Tracheal epithelial cell (primary cell): ENCODE measurements around the gene SLC39A3. TPM values are rescaled to one million over a fixed set of nuclear protein-coding genes. Genes with fewer than 3 reads are reported as not detected.

Source experiments
- total RNA-seq: library from RNA; depleted of rRNA; stranded (reverse); fragments of >200 nt; gene quantifications from 2 replicates; pipeline ENCODE4 v1.2.1, GENCODE V29; 2014

Gene SLC39A3, protein sequence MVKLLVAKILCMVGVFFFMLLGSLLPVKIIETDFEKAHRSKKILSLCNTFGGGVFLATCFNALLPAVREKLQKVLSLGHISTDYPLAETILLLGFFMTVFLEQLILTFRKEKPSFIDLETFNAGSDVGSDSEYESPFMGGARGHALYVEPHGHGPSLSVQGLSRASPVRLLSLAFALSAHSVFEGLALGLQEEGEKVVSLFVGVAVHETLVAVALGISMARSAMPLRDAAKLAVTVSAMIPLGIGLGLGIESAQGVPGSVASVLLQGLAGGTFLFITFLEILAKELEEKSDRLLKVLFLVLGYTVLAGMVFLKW
- 26.4 and 45.8 TPM in 2 replicates for total RNA-seq

DNA sequence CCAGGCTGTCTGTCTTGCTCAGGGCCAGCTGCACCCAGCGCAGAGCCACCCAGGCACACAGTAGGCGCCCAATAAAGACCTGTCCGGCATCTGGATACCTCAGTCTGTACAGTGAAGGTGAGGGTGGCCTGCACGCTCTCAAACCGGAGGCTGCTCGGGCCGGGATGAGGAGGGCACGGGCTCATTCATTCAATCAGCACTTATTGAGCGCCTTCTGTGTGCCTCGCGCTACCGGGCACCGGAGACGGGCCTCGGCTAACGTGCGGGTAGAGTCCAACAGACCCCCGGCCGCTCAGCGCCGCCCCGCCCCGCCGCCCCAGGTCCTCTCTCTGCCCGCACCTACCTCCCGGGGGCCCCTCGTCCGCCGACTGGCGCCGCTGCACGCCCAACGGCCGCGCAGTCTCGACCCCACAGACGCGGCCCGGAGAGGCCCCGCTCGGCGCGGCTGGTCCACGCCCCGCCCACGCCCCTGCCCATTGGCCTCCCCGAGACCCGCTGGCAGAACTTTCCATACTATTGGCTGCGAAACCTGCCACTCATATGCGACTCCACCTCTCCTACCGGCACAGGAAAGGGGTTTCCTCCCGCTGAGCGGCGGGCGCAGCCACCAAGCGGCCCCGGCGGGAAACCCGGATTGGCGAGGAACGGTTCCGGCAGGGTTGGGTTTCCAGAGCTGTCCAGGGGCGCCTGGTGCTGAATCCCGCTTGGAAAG is at the start of gene SLC39A3:
TSS of gene SLC39A3 (minus strand) at position 416 of the 712 bp plus-strand sequence. CDS start 2,760 bp downstream, outside the sequence.

GRCh38 chr19:2785244-2785997 is 45.6 kb upstream of the SLC39A3 start, which contains the start of gene THOP1:
Gene THOP1 (plus strand): TSS chr19:2785503. CDS start chr19:2785663, 160 bp downstream.

GRCh38 chr19:2782936-2783780 is 43.3 kb upstream of the SLC39A3 start, which contains the start of gene SGTA:
Gene SGTA (minus strand): TSS chr19:2783273. CDS start chr19:2769068, 14,205 bp downstream.

GRCh38 chr19:2720777-2721569 is 18.8 kb downstream of the SLC39A3 start, which contains the start of gene DIRAS1:
Gene DIRAS1 (minus strand): TSS chr19:2721372. CDS start chr19:2717806, 3,566 bp downstream.

DNA sequence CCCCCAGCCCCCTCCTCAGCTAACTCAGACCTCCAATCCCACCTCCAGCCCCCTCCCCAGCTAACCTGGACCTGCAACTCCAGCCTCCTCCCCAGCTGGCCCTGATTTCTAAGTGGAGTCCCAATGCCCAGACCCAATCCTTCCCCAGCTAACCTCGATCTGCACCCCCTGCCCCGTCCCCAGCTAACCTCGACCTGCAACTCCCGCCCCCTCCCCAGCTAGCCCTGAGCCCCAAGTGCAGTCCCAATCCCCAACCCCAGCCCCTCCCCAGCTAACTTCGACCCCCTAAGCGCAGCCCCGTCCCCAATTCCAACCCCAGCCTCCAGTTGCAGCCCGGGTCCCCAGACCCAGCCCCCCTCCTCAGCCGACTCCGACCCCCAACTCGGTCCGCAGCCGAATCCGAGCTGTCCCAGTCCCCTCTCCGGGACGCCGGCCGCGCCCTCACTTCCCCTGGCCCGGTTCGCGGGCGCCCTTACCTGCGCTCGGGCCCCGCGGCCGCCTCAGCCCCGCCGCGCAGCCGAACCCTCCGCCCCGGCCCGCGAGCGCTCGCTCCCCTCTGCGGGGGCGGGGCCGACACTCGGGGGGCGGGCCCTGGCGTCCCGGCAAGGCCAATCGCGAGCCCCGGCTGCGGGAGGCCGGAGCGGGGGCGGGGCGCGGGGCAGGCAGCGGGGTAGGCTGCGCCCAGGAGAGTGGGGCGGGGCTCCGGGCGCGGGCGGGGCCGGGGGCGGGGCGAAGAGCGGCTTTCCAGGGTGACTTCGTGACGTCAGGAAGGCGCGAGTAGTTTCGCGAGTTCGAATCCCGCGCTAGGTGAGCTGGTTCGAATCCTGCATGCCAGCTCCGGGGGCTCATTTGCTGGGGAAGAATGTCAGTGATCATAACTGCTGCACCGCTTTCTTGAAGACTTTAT is 37.4 kb downstream of the SLC39A3 start, which contains the start of gene GNG7:
TSS of gene GNG7 (minus strand) at position 525 of the 907 bp plus-strand sequence. CDS start 182,006 bp downstream, outside the sequence.

Other genes starting within 250 kb of the SLC39A3 start
- under 0.01 TPM in 1 of 2 replicates, not detected in the other for gene GNG7, start 37.3 kb downstream of the SLC39A3 start, total RNA-seq
- under 0.01 TPM in 2 replicates for gene DIRAS1, start 18.6 kb downstream of the SLC39A3 start, total RNA-seq
- 30.9 and 34.0 TPM in 2 replicates for gene SGTA, start 43.3 kb upstream of the SLC39A3 start, total RNA-seq
- 55.4 and 80.2 TPM in 2 replicates for gene THOP1, start 45.5 kb upstream of the SLC39A3 start, total RNA-seq
- gene ZNF554, start 79.9 kb upstream of the SLC39A3 start, total RNA-seq: 3.6 and 4.0 TPM in 2 replicates
- 3.6 and 5.1 TPM in 2 replicates for gene ZNF555, start 101.5 kb upstream of the SLC39A3 start, total RNA-seq
- gene ZNF556, start 127.3 kb upstream of the SLC39A3 start, total RNA-seq: 0.24 and 1.3 TPM in 2 replicates
- gene ZNF57, start 160.9 kb upstream of the SLC39A3 start, total RNA-seq: 9.6 and 12.6 TPM in 2 replicates
- gene ZNF77, start 205.0 kb upstream of the SLC39A3 start, total RNA-seq: 4.0 and 4.3 TPM in 2 replicates
- 1.2 TPM in 1 of 2 replicates, not detected in the other for gene TLE6, start 237.5 kb upstream of the SLC39A3 start, total RNA-seq